Endothelial cell of umbilical vein (primary cell): ENCODE measurements around the gene CCNG1. TPM values are rescaled to one million over a fixed set of nuclear protein-coding genes. Genes with fewer than 3 reads are reported as not detected.
A peak's percentile ranks its signal among the peaks of the same experiment; 100 is the strongest.

Experiments
- BruUV-seq: library from RNA; stranded (reverse); fragments of 400-500 nt; replicated peaks from 2 replicates; lab custom pipeline; 2021; lab: Mats Ljungman, UMichigan
- CTCF ChIA-PET: fragments of 300-600, 350-600 bp; sonication (Branson Sonifier 250); formaldehyde crosslinking; loops from one replicate; lab custom pipeline; 2021; ENCODE audit warnings: antibody characterized with exemption, inconsistent platforms; lab: Charles Lee
- POLR2A ChIA-PET: fragments of 300-600, 350-600 bp; sonication (Branson Sonifier 250); formaldehyde crosslinking; loops from one replicate; lab custom pipeline; 2021; ENCODE audit warnings: antibody characterized with exemption, inconsistent platforms; lab: Charles Lee
- DNase-seq: peaks from one replicate; pipeline ENCODE4 v3.0.0-alpha.2; 2011; ENCODE audit warnings: low read depth, low spot score
- FAIRE-seq: peaks from 2 replicates; lab custom pipeline; 2011; peaks lifted over from hg19 to GRCh38; lab: Jason Lieb, UNC
- H2AFZ ChIP-seq: 2 replicates; pipeline ENCODE4 v1.6.0; 2012; ENCODE audit warnings: low read depth, low read length, control low read depth, inconsistent platforms
- H3K27ac ChIP-seq: 2 replicates; pipeline ENCODE4 v1.5.1; 2011; ENCODE audit warnings: low read depth, mild to moderate bottlenecking, control low read depth, low read length, moderate library complexity; ENCODE audit not compliant: insufficient read depth
- H3K27me3 ChIP-seq, 2 experiments: 2 replicates each; pipeline versions ENCODE4 v1.6.0 to v1.6.1; 2011; ENCODE audit warnings: low read length in 2 of 2, mixed read lengths in 1 of 2; ENCODE audit not compliant: control insufficient read depth in 2 of 2, insufficient read depth in 2 of 2
- H3K36me3 ChIP-seq, 2 experiments: 2 replicates in 1 of 2; 3 replicates in 1 of 2; pipeline ENCODE4 v1.5.1; 2011; ENCODE audit warnings: low read length in 2 of 2, mild to moderate bottlenecking in 1 of 2, moderate library complexity in 1 of 2; ENCODE audit not compliant: control insufficient read depth in 2 of 2, insufficient read depth in 2 of 2; ENCODE audit errors: extremely low read depth in 1 of 2
- H3K4me1 ChIP-seq: 3 replicates; pipeline ENCODE4 v1.5.1; 2011; ENCODE audit warnings: mild to moderate bottlenecking, low read length; ENCODE audit not compliant: control insufficient read depth, insufficient read depth; ENCODE audit errors: extremely low read depth
- H3K4me2 ChIP-seq: 2 replicates; pipeline ENCODE4 v1.6.1; 2011; ENCODE audit warnings: low read length, control low read depth, mixed read lengths; ENCODE audit not compliant: insufficient read depth
- H3K4me3 ChIP-seq, 3 experiments: fragments of 200-600 bp in 1 of 3; sonication (generic), shearing (Covaris generic) in 1 of 3; replicated peaks in 1 of 3; 2 replicates each; pipeline ENCODE4 v1.5.1; 2011 to 2016; ENCODE audit warnings: control low read depth in 3 of 3, low read length in 3 of 3, mild to moderate bottlenecking in 2 of 3, inconsistent platforms in 1 of 3, low read depth in 1 of 3, moderate library complexity in 1 of 3; ENCODE audit not compliant: insufficient read depth in 1 of 3
- H3K79me2 ChIP-seq: 2 replicates; pipeline ENCODE4 v1.6.0; 2012; ENCODE audit warnings: low read length, inconsistent platforms; ENCODE audit not compliant: control insufficient read depth, insufficient read depth
- H3K9ac ChIP-seq: replicated peaks from 2 replicates; pipeline ENCODE3; 2011; ENCODE audit warnings: low read length, control low read depth; ENCODE audit not compliant: insufficient read depth; ENCODE audit errors: extremely low read depth
- H3K9me1 ChIP-seq: replicated peaks from 3 replicates; pipeline ENCODE4 v1.6.0; 2011; ENCODE audit warnings: mild to moderate bottlenecking, low read length; ENCODE audit not compliant: control insufficient read depth, insufficient read depth; ENCODE audit errors: extremely low read depth
- H3K9me3 ChIP-seq: replicated peaks from 2 replicates; pipeline ENCODE4 v1.5.1; 2012; ENCODE audit warnings: low read length, inconsistent platforms; ENCODE audit not compliant: control insufficient read depth, insufficient read depth
- H4K20me1 ChIP-seq: replicated peaks from 2 replicates; pipeline ENCODE3; 2011; ENCODE audit warnings: mild to moderate bottlenecking, low read length; ENCODE audit not compliant: control insufficient read depth, insufficient read depth; ENCODE audit errors: extremely low read depth
- EZH2 ChIP-seq: IDR thresholded peaks from 2 replicates; pipeline ENCODE4 v1.6.1; 2012; ENCODE audit warnings: borderline replicate concordance, low read depth, mild to moderate bottlenecking, moderate library complexity, low read length, inconsistent platforms; ENCODE audit not compliant: severe bottlenecking
- FOS ChIP-seq: IDR thresholded peaks from 2 replicates; pipeline ENCODE4 v1.6.1; 2011; ENCODE audit warnings: mild to moderate bottlenecking, low read length, moderate library complexity, borderline replicate concordance; ENCODE audit not compliant: insufficient read depth
- GATA2 ChIP-seq: IDR thresholded peaks from 2 replicates; pipeline ENCODE4 v1.7.0; 2011; ENCODE audit warnings: low read depth, mild to moderate bottlenecking, moderate library complexity, mixed read lengths, low read length; ENCODE audit not compliant: insufficient read length, insufficient read depth
- JUN ChIP-seq: IDR thresholded peaks from 2 replicates; pipeline ENCODE4 v1.6.1; 2011; ENCODE audit warnings: borderline replicate concordance, low read depth; ENCODE audit not compliant: insufficient read length, insufficient read depth
- MYC ChIP-seq: IDR thresholded peaks from one replicate; pipeline ENCODE4 v1.6.1; 2011; ENCODE audit warnings: mild to moderate bottlenecking, low read depth, low read length
- POLR2A ChIP-seq: IDR thresholded peaks from 2 replicates; pipeline ENCODE4 v1.6.1; 2012; ENCODE audit warnings: low read depth, mild to moderate bottlenecking, control low read depth, low read length
- POLR2AphosphoS5 ChIP-seq: IDR thresholded peaks from 2 replicates; pipeline ENCODE4 v1.6.1; 2012; ENCODE audit warnings: low read depth, mild to moderate bottlenecking, control low read depth, low read length, moderate library complexity; ENCODE audit not compliant: insufficient read depth
- dilution Hi-C: fragments of 300-500 bp; cut with MboI; formaldehyde crosslinking; loops from one replicate; pipeline ENCODE4 v1.15.0; 2019; ENCODE audit warnings: low sequenced_read_pairs; ENCODE audit not compliant: extremely low pct_ligation_motif_present
- intact Hi-C: fragments of 100-400 bp; cut with micrococcal nuclease; formaldehyde crosslinking; loops from one replicate; pipeline ENCODE4 v1.10.0; 2022
- polyA plus RNA-seq, 4 experiments: library from polyadenylated mRNA; depleted of rRNA in 3 of 4; stranded (reverse) in 3 of 4; unstranded in 1 of 4; fragments of >200 nt; gene quantifications; 2 replicates each; pipeline versions ENCODE4 v1.2.1 to v1.2.3, GENCODE V29; 2011 to 2012; ENCODE audit warnings: missing spikeins in 1 of 4
- total RNA-seq: library from RNA; stranded (reverse); gene quantifications from 2 replicates; pipeline ENCODE4 v1.2.3, GENCODE V29; 2021
- TF ChIP-seq, protein P1 (sequence below): IDR thresholded peaks from 2 replicates; pipeline ENCODE4 v1.6.1; 2011; ENCODE audit not compliant: insufficient read depth, insufficient read length
- TF ChIP-seq, protein P2 (sequence below), 2 donors: IDR thresholded peaks; 1 replicate in 1 of 2; 2 replicates in 1 of 2; pipeline ENCODE4 v1.5.1; 2011; ENCODE audit warnings: low read length in 2 of 2, mild to moderate bottlenecking in 2 of 2, moderate library complexity in 2 of 2, control low read depth in 1 of 2, inconsistent platforms in 1 of 2, low read depth in 1 of 2; ENCODE audit not compliant: insufficient read depth in 1 of 2; ENCODE audit errors: extremely low read depth in 1 of 2

The CCNG1 gene
- total and polyA plus RNA-seq, 2 donors (not counting 3 experiments of a cell fraction or from before 2014, with no cell fraction given) = 47.2 to 186 TPM

DNA sequence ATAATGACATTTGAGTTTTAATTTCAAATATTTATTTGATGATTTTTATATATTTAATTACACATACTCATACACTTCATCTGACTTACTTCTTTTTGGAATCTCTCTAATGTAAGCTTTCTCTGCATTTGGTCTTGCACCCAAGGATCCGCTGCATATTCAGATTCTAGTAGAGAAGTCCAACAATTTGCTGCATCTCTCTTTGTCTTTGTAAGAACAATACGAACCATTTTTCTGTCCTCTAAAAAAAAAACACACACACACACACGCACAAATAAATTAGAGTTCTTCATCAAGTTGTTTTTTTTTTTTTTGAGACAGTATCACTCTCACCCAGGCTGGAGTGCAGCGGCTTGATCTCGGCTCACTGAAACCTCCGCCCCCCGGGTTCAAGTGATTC lies 19.4 kb downstream of the CCNG1 start:
- dilution Hi-C loops = no loop called here
- ChIA-PET POLR2A (no interaction called here), CTCF (interaction anchor here (0.5 to 1.4 kb wide), 2 partner anchors 32 to 110 kb away, joined by 3 to 4 read pairs; no protein-coding TSS in a partner anchor)
- peaks cover 17% of the 10 kb centered on the region for H3K4me1 ChIP-seq
- no peak overlapping the region for H3K27ac ChIP-seq
- no TSS peak for BruUV-seq
- H2AFZ ChIP-seq = no peak overlapping the region
- FAIRE-seq = no peak
- H3K79me2 ChIP-seq = peaks cover 23% of the 10 kb centered on the region
- no peaks in the 10 kb centered on the region for H3K9me1 ChIP-seq
- no peaks in the 10 kb centered on the region for H4K20me1 ChIP-seq
- H3K9ac ChIP-seq = no peak overlapping the region
- H3K4me2 ChIP-seq = no peak overlapping the region
- no peaks in the 10 kb centered on the region for H3K27me3 ChIP-seq
- peaks cover 0 to 4% of the 10 kb centered on the region in 2 experiments for H3K36me3 ChIP-seq
- no peak overlapping the region for H3K4me3 ChIP-seq
- no peak for TF ChIP-seq GATA2
- no peak for TF ChIP-seq FOS
- no peak for TF ChIP-seq POLR2A
- no peak for TF ChIP-seq JUN
- TF ChIP-seq, protein P1, sequence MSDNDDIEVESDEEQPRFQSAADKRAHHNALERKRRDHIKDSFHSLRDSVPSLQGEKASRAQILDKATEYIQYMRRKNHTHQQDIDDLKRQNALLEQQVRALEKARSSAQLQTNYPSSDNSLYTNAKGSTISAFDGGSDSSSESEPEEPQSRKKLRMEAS = no peak
- no peak for DNase-seq
- H3K9me3 ChIP-seq = no peaks in the 10 kb centered on the region
- intact Hi-C loops = no loop called here

DNA sequence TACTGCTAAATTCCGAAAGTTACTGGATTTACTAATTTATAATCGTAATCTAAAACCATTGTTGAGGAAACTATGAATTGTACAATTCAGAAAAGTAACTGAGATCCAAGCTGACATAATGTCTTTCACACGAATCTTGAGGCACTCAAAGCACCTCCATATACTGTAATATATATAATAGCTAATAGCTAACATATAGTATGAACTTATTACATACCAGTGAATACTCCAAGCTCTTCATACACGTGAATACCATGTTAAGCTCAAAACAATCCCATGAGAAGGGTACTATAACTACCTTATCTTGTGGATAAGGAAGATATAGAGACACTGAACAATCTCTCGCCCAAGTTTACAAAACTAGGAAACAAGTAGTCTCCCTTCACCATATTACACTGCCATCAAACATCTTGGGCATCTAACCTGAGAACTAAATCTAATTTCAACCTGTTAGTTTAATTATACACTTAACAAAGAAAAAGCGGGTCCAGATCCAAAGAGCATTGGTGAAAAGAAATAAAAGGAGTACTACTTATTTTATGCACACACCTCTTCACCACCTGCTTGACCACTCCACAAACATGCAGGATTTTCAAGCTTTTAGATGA lies 21.5 kb downstream of the CCNG1 start:
- H3K4me1 ChIP-seq = peaks cover 21% of the 10 kb centered on the region
- H3K27me3 ChIP-seq = no peaks in the 10 kb centered on the region
- no peaks in the 10 kb centered on the region for H4K20me1 ChIP-seq
- peak overlapping the region; percentile 99 for H3K4me2 ChIP-seq
- H3K36me3 ChIP-seq = no peaks in the 10 kb centered on the region
- peak overlapping the region; percentile 99 for H3K27ac ChIP-seq
- CTCF ChIA-PET = interaction anchor here (1.4 to 4.0 kb wide), 4 partner anchors 16 to 47 kb away, joined by 4 to 15 read pairs (median 7); partner anchors contain the start of genes CCNG1 and MAT2B
- dilution Hi-C loops (no loop called here), intact Hi-C loops (no loop called here)
- FAIRE-seq = no peak
- peak overlapping the region; percentile 96 for H3K9ac ChIP-seq
- no peaks in the 10 kb centered on the region for H3K9me3 ChIP-seq
- H2AFZ ChIP-seq = no peak overlapping the region
- TF ChIP-seq, protein P1 = no peak
- TF ChIP-seq, protein P2, sequence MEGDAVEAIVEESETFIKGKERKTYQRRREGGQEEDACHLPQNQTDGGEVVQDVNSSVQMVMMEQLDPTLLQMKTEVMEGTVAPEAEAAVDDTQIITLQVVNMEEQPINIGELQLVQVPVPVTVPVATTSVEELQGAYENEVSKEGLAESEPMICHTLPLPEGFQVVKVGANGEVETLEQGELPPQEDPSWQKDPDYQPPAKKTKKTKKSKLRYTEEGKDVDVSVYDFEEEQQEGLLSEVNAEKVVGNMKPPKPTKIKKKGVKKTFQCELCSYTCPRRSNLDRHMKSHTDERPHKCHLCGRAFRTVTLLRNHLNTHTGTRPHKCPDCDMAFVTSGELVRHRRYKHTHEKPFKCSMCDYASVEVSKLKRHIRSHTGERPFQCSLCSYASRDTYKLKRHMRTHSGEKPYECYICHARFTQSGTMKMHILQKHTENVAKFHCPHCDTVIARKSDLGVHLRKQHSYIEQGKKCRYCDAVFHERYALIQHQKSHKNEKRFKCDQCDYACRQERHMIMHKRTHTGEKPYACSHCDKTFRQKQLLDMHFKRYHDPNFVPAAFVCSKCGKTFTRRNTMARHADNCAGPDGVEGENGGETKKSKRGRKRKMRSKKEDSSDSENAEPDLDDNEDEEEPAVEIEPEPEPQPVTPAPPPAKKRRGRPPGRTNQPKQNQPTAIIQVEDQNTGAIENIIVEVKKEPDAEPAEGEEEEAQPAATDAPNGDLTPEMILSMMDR (IDR thresholded peaks at IDR 0.05; ENCODE audit: extremely low read depth in 1 of 2, insufficient read depth in 1 of 2, low read depth in 1 of 2, low read length in 2 of 2) = no peak
- TF ChIP-seq FOS (no peak), JUN (no peak), GATA2 (no peak), MYC (no peak), EZH2 (no peak), POLR2A (no peak), POLR2AphosphoS5 (no peak)
- peak; percentile 31 for DNase-seq
- POLR2A ChIA-PET = interaction anchor here (1.0 to 3.9 kb wide), 3 partner anchors 17 to 44 kb away, joined by 3 to 34 read pairs (median 4); partner anchors contain the start of gene CCNG1
- BruUV-seq = no TSS peak
- H3K79me2 ChIP-seq = peaks cover 31% of the 10 kb centered on the region
- H3K4me3 ChIP-seq = peak overlapping the region; percentile 85 to 96 (median 92)
- H3K9me1 ChIP-seq = no peaks in the 10 kb centered on the region
